Stomach (tissue), 9 donors: ENCODE data around the gene PLPPR5. TPM values are rescaled to one million over a fixed set of nuclear protein-coding genes. Genes with fewer than 3 reads are reported as not detected.
A peak's percentile ranks its signal among the peaks of the same experiment; 100 is the strongest.

Experiments
- DNase-seq, 2 donors: peaks; one replicate each; pipeline versions ENCODE4 v3.0.0 to v3.0.0-alpha.2; 2013 to 2019
- H3K27ac ChIP-seq, 5 donors: fragments of 200-600 bp in 4 of 5; sonication (generic) in 4 of 5; one replicate each; pipeline ENCODE4 v1.5.1; 2013 to 2019; ENCODE audit warnings: mild to moderate bottlenecking in 1 of 5, moderate library complexity in 1 of 5
- H3K27me3 ChIP-seq, 3 donors: fragments of 200-600 bp; sonication (generic); one replicate each; pipeline ENCODE4 v1.5.1; 2017 to 2019; ENCODE audit warnings: mixed run types in 1 of 3
- H3K36me3 ChIP-seq, 4 donors: fragments of 200-600 bp; sonication (generic); 1 replicate in 3 of 4; 2 replicates in 1 of 4; pipeline ENCODE4 v1.5.1; 2016 to 2019
- H3K4me1 ChIP-seq, 4 donors: fragments of 200-600 bp; sonication (generic); one replicate each; pipeline ENCODE4 v1.5.1; 2016 to 2019
- H3K4me3 ChIP-seq, 4 donors: fragments of 200-600 bp; sonication (generic) in 3 of 4; one replicate each; pipeline ENCODE4 v1.5.1; 2016 to 2019; ENCODE audit warnings: mild to moderate bottlenecking in 1 of 4
- H3K9me3 ChIP-seq, 4 donors: fragments of 200-600 bp; sonication (generic); one replicate each; pipeline ENCODE4 v1.5.1; 2016 to 2019
- CTCF ChIP-seq, 7 experiments: fragments of 450-650 bp in 4 of 7; fragments of 200-600 bp in 3 of 7; sonication (generic) in 3 of 7; IDR thresholded peaks; one replicate each; pipeline ENCODE4 v1.5.1; 2016 to 2019; ENCODE audit warnings: antibody characterized with exemption in 7 of 7, control low read depth in 2 of 7, mild to moderate bottlenecking in 1 of 7
- EP300 ChIP-seq: sonication (generic); formaldehyde crosslinking; IDR thresholded peaks from one replicate; pipeline ENCODE4 v1.6.1; 2017; ENCODE audit warnings: antibody characterized with exemption
- POLR2A ChIP-seq, 4 donors: fragments of 450-650 bp; IDR thresholded peaks; one replicate each; pipeline ENCODE4 v1.6.1; 2016; ENCODE audit warnings: antibody characterized with exemption in 4 of 4, control low read depth in 2 of 4, mild to moderate bottlenecking in 1 of 4, moderate library complexity in 1 of 4
- POLR2AphosphoS5 ChIP-seq, 3 donors: sonication (generic); formaldehyde crosslinking; IDR thresholded peaks; one replicate each; pipeline ENCODE4 v1.6.1; 2016; ENCODE audit warnings: antibody characterized with exemption in 3 of 3
- WGBS, 5 donors: extraction: QIAGEN DNeasy Blood & Tissue Kit in 3 of 5; methylation state at CpG; one replicate each; pipeline versions ENCODE4 v1.1.5 to v1.1.7; 2013 to 2018; 5-methylcytosine and 5-hydroxymethylcytosine counted together
- intact Hi-C: fragments of 100-400 bp; cut with DNase I; formaldehyde crosslinking; loops from one replicate; pipeline ENCODE4 v1.15.1; 2023; ENCODE audit warnings: low total_unique reads
- polyA plus RNA-seq, 3 donors: library from polyadenylated mRNA; stranded (reverse); fragments of 200-250 nt; gene quantifications; one replicate each; pipeline ENCODE4 v1.2.3, GENCODE V29; 2013
- total RNA-seq, 5 donors: library from RNA; depleted of rRNA; stranded (reverse); fragments of >200 nt; gene quantifications; one replicate each; pipeline versions ENCODE4 v1.1.0 to v1.2.3, GENCODE V29; 2014 to 2016
- donor health status: healthy with polysubstance abuse.
- donor health status: Bipolar disorder and iron deficiency.
- donor health status: healthy.

The PLPPR5 gene
- total and polyA plus RNA-seq, 8 donors: 0.03 to 2.0 (median 0.15) TPM; not detected in 5

DNA sequence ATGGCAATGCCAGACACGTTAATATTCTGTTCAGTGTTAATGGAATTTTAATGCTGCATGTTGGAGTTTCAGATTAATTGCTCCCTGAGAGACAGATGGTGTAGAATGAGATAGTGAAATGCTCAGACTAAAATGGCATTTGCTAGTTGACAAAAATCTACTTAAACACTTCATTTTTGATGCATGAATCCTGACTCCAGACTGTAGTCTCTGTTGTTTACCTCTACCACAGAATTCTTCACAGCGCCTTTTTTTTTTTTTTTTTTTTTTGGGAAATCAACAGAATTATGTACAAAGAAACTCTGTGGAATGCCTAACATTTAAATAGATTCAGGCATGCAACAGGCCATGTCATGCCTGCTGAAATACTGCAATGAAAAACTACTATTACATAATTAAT lies 111.3 kb downstream of the PLPPR5 start:
- TF ChIP-seq EP300 (no peak), POLR2A (IDR thresholded peaks at IDR 0.05) (no peak), CTCF (IDR thresholded peaks at IDR 0.05) (no peak), POLR2AphosphoS5 (IDR thresholded peaks at IDR 0.05) (no peak)
- no peaks in the 10 kb centered on the region for H3K9me3 ChIP-seq
- intact Hi-C loops: no loop called here
- H3K4me3 ChIP-seq: no peak overlapping the region
- H3K27ac ChIP-seq: no peak overlapping the region
- H3K27me3 ChIP-seq: no peaks in the 10 kb centered on the region
- H3K4me1 ChIP-seq: no peaks in the 10 kb centered on the region
- DNase-seq: no peak
- H3K36me3 ChIP-seq: no peaks in the 10 kb centered on the region
- 77 to 92% (median 81%) methylated on average over 2 of the region's 2 CpGs for WGBS, 5 donors

DNA sequence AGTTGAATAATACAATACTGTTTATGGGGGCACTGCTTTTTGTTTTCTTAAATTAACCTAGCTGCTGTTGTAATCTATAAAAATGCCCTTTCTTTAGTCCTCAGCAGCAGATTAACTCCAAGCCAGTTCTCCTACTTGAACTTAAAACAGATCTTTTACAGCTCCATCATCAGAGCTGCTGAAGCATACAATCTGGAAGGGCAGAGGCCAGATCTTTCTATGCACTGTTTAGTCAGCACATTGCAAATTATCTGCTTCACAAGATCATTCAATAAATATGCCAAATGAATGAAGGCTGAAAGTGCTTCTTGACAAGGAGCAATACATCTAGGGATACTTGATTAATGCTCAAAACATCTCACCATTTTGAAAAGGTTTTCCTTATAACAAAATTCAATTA lies 115.8 kb downstream of the PLPPR5 start:
- Histone ChIP-seq H3K4me3 (no peak overlapping the region), H3K27me3 (no peaks in the 10 kb centered on the region), H3K27ac (no peak overlapping the region), H3K9me3 (no peaks in the 10 kb centered on the region), H3K36me3 (no peaks in the 10 kb centered on the region), H3K4me1 (no peaks in the 10 kb centered on the region)
- DNase-seq: peak in 1 of 2 donors; percentile 12
- intact Hi-C loops: no loop called here
- no peak for TF ChIP-seq POLR2A (IDR thresholded peaks at IDR 0.05)
- no peak for TF ChIP-seq POLR2AphosphoS5 (IDR thresholded peaks at IDR 0.05)
- TF ChIP-seq CTCF (IDR thresholded peaks at IDR 0.05): no peak
- TF ChIP-seq EP300: no peak

- no peak overlapping the region for H3K27ac ChIP-seq
- H3K4me3 ChIP-seq: no peak overlapping the region
- DNase-seq: no peak
- H3K36me3 ChIP-seq: no peaks in the 10 kb centered on the region
- 67 to 85% (median 73%) methylated on average over 1 of the region's 1 CpG for WGBS, 5 donors
- TF ChIP-seq CTCF (IDR thresholded peaks at IDR 0.05) (no peak), POLR2AphosphoS5 (IDR thresholded peaks at IDR 0.05) (no peak), EP300 (no peak), POLR2A (IDR thresholded peaks at IDR 0.05) (no peak)
- intact Hi-C loops: no loop called here
- H3K27me3 ChIP-seq: no peaks in the 10 kb centered on the region
- H3K4me1 ChIP-seq: no peaks in the 10 kb centered on the region
- H3K9me3 ChIP-seq: no peaks in the 10 kb centered on the region
Observed at GRCh38 chr1:98887507-98887906, 117.2 kb downstream of the PLPPR5 start.

GRCh38 chr1:98884864-98885263 lies 119.8 kb downstream of the PLPPR5 start:
- H3K9me3 ChIP-seq: peaks cover 0 to 12% (median 5%) of the 10 kb centered on the region in 4 donors
- no peak for DNase-seq
- TF ChIP-seq POLR2A (IDR thresholded peaks at IDR 0.05) (no peak), POLR2AphosphoS5 (IDR thresholded peaks at IDR 0.05) (no peak), EP300 (no peak), CTCF (IDR thresholded peaks at IDR 0.05) (no peak)

More at GRCh38 chr1:98884864-98885263, 119.8 kb downstream of the PLPPR5 start:
- H3K27me3 ChIP-seq: no peaks in the 10 kb centered on the region
- no peak overlapping the region for H3K4me3 ChIP-seq
- no peaks in the 10 kb centered on the region for H3K4me1 ChIP-seq
- intact Hi-C loops: no loop called here
- no peak overlapping the region for H3K27ac ChIP-seq
- H3K36me3 ChIP-seq: no peaks in the 10 kb centered on the region
